Adrenal gland (tissue), 5 donors: Measurements from ENCODE around the gene MKRN2.

ENCODE experiments used
- CTCF ChIP-seq, 6 experiments: fragments of 450-650 bp in 4 of 6; fragments of 200-600 bp in 2 of 6; sonication (generic) in 1 of 6; IDR thresholded peaks; 1 replicate in 5 of 6; 2 replicates in 1 of 6; pipeline versions ENCODE4 v1.5.1 to v1.8.0; 2016 to 2021; ENCODE audit warnings: antibody characterized with exemption in 6 of 6, mild to moderate bottlenecking in 2 of 6, moderate library complexity in 1 of 6
- POLR2A ChIP-seq, 2 donors: fragments of 450-650 bp; IDR thresholded peaks; one replicate each; pipeline ENCODE4 v1.6.1; 2017; ENCODE audit warnings: antibody characterized with exemption in 2 of 2, mild to moderate bottlenecking in 2 of 2, moderate library complexity in 1 of 2
- donor health status: DM: no; HTN: no; CAD: no.

GRCh38 chr3:12613250-12613649 lies 56.4 kb downstream of the MKRN2 start:
- TF ChIP-seq CTCF (IDR thresholded peaks at IDR 0.05) (no peak), POLR2A (IDR thresholded peaks at IDR 0.05) (no peak)
